Measurements from ENCODE around the gene FNBP1. TPM values are rescaled to one million over a fixed set of nuclear protein-coding genes. Genes with fewer than 3 reads are reported as not detected.
"Not testable (repeated sequence)": the region's sequence is repeated elsewhere in the genome, so short reads cannot be mapped to it uniquely, and the experiment has no call there.

FNBP1 gene
- total and polyA plus RNA-seq, 2 experiments from 2014 or later, result 19.5 to 21.0 TPM

DNA sequence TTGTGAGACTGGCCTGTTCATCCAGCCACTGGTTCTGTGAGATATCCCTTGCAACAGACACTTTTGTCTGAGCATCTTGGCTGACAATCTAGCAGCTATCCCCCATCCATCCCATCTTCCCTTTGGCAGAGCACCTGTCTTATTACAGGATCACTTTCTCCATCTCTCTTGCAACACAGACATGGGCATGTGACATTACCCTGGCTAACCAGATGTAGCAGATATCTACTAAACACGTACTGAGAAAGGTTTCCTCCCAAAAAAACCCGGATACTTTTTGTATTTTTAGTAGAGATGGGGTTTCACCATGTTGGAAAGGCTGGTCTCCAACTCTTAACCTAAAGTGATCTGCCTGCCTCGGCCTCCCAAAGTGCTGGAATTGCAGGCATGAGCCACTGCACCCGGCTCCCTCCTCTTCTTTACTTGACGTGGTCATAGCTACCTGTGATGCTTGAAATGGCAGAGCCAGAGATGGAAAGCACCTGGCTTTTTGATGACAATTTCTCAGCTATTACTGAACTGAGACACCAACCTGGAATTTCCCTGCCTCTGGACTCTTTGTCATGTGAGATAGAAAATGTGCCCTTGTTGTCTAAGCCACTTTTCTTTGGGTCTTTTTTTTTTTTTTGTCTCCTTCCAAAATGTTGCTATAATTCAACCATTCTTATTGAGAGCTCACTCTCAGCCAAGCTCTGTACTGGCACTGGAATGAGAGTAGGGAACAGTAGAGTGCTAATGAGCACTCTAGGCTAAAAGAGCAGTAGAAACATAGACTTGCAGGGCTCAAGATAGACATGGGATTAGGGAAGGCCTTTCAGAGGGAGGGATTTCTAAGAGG lies 32.6 kb downstream of the FNBP1 start:
- H3K27ac ChIP-seq, result no peak overlapping the region
- H3K79me2 ChIP-seq, result peaks cover 83% of the 10 kb centered on the region
- H2AFZ ChIP-seq, result no peak overlapping the region
- H3K27me3 ChIP-seq, result no peaks in the 10 kb centered on the region
- no peaks in the 10 kb centered on the region for H3K4me1 ChIP-seq (ENCODE audit: insufficient read depth)
- no peaks in the 10 kb centered on the region for H3K9me3 ChIP-seq (ENCODE audit: low read depth)
- H3K4me2 ChIP-seq, result no peak overlapping the region
- WGBS (ENCODE audit: low lambda C conversion rate, missing lambda C conversion rate), result 87% methylated on average over 5 of the region's 5 CpGs
- no peaks in the 10 kb centered on the region for H3K9me2 ChIP-seq (replicated peaks; ENCODE audit: insufficient read depth)
- TF ChIP-seq EZH2 (IDR thresholded peaks at IDR 0.05; ENCODE audit: borderline replicate concordance) (no peak), EZH2phosphoT487 (IDR thresholded peaks at IDR 0.05; ENCODE audit: low read depth, severe bottlenecking, unreplicated experiment) (no peak)
- TF ChIP-seq, protein P1, sequence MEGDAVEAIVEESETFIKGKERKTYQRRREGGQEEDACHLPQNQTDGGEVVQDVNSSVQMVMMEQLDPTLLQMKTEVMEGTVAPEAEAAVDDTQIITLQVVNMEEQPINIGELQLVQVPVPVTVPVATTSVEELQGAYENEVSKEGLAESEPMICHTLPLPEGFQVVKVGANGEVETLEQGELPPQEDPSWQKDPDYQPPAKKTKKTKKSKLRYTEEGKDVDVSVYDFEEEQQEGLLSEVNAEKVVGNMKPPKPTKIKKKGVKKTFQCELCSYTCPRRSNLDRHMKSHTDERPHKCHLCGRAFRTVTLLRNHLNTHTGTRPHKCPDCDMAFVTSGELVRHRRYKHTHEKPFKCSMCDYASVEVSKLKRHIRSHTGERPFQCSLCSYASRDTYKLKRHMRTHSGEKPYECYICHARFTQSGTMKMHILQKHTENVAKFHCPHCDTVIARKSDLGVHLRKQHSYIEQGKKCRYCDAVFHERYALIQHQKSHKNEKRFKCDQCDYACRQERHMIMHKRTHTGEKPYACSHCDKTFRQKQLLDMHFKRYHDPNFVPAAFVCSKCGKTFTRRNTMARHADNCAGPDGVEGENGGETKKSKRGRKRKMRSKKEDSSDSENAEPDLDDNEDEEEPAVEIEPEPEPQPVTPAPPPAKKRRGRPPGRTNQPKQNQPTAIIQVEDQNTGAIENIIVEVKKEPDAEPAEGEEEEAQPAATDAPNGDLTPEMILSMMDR (IDR thresholded peaks at IDR 0.05; ENCODE audit: poor library complexity), result no peak
- H3K4me3 ChIP-seq, result no peak overlapping the region
- no peaks in the 10 kb centered on the region for H3K36me3 ChIP-seq (replicated peaks; ENCODE audit: insufficient read depth, low read depth)
- DNase-seq (ENCODE audit: low spot score), result no peak
- no peaks in the 10 kb centered on the region for H4K20me1 ChIP-seq (ENCODE audit: insufficient read depth, poor library complexity, severe bottlenecking)

DNA sequence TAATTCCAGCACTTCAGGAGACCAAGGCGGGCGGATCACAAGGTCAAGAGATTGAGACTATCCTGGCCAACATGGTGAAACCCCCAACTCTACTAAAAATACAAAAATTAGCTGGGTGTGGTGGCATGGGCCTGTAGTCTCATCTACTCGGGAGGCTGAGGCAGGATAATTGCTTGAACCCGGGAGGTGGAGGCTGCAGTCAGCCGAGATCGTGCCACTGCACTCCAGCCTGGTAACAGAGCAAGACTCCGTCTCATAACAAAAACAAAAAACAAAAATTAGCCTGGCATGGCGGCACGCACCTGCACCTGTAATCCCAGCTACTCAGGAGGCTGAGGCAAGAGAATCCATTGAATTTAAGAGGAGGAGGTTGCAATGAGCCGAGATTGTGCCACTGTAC lies 33.4 kb downstream of the FNBP1 start:
- not testable (repeated sequence) for H3K36me3 ChIP-seq (replicated peaks; ENCODE audit: insufficient read depth, low read depth); H3K27ac ChIP-seq; DNase-seq (ENCODE audit: low spot score); H4K20me1 ChIP-seq (ENCODE audit: insufficient read depth, poor library complexity, severe bottlenecking); H3K4me3 ChIP-seq; H2AFZ ChIP-seq; H3K9me3 ChIP-seq (ENCODE audit: low read depth); H3K9me2 ChIP-seq (replicated peaks; ENCODE audit: insufficient read depth); H3K27me3 ChIP-seq; H3K4me2 ChIP-seq; H3K4me1 ChIP-seq (ENCODE audit: insufficient read depth)
- peaks cover 79% of the 10 kb centered on the region for H3K79me2 ChIP-seq
- 94% methylated on average over 10 of the region's 10 CpGs for WGBS (ENCODE audit: low lambda C conversion rate, missing lambda C conversion rate)

DNA sequence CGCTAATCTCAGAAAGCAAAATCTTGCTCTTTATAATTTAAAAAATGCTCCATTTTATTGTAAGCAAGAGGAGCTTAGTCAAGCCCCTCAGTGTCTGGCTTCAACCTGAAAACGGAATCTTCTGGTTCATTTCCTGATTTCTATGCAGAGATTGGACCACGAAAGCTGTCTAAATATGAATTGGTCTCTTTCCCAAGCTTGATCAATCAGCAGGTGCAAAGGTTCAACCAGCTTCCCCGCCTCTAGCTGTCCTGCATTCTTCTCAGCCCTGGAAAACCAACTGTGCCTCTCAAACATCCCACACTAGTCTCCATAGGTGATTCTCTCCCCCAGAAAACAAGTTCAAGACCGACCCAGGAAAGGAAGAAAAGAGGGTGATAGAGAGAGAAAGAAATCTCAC lies 34.5 kb downstream of the FNBP1 start:
- Histone ChIP-seq H3K9me3 (ENCODE audit: low read depth) (no peaks in the 10 kb centered on the region), H2AFZ (no peak overlapping the region), H3K79me2 (peaks cover 73% of the 10 kb centered on the region), H3K9me2 (replicated peaks; ENCODE audit: insufficient read depth) (no peaks in the 10 kb centered on the region), H3K4me3 (no peak overlapping the region), H3K36me3 (replicated peaks; ENCODE audit: insufficient read depth, low read depth) (no peaks in the 10 kb centered on the region), H3K27ac (no peak overlapping the region), H3K4me2 (no peak overlapping the region), H4K20me1 (ENCODE audit: insufficient read depth, poor library complexity, severe bottlenecking) (no peaks in the 10 kb centered on the region), H3K4me1 (ENCODE audit: insufficient read depth) (no peaks in the 10 kb centered on the region), H3K27me3 (no peaks in the 10 kb centered on the region)
- 89% methylated on average over 5 of the region's 5 CpGs for WGBS (ENCODE audit: low lambda C conversion rate, missing lambda C conversion rate)
- TF ChIP-seq EZH2phosphoT487 (IDR thresholded peaks at IDR 0.05; ENCODE audit: low read depth, severe bottlenecking, unreplicated experiment) (no peak), EZH2 (IDR thresholded peaks at IDR 0.05; ENCODE audit: borderline replicate concordance) (no peak)
- TF ChIP-seq, protein P1 (IDR thresholded peaks at IDR 0.05; ENCODE audit: poor library complexity), result no peak
- DNase-seq (ENCODE audit: low spot score), result no peak

DNA sequence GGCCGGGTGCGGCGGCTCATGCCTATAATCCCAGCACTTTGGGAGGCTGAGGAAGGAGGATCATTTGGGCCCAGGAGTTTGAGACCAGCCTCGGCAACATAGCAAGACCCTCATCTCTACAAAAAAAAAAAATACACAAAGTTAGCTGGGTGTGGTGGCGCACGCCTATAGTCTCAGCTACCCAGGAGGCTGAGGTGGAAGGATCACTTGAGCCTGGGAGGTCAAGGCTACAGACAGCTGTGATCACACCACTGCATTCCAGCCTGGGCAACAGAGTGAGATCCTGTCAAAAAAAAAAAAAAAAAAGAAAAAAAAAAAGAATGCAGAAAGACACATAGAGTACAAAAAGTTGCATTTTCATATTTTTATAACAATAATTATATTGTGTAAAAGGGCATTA lies 36.0 kb downstream of the FNBP1 start:
- not testable (repeated sequence) for H3K27ac ChIP-seq; H2AFZ ChIP-seq; H3K9me3 ChIP-seq (ENCODE audit: low read depth); H3K36me3 ChIP-seq (replicated peaks; ENCODE audit: insufficient read depth, low read depth); H3K4me3 ChIP-seq; H3K9me2 ChIP-seq (replicated peaks; ENCODE audit: insufficient read depth); H3K4me1 ChIP-seq (ENCODE audit: insufficient read depth); H4K20me1 ChIP-seq (ENCODE audit: insufficient read depth, poor library complexity, severe bottlenecking); DNase-seq (ENCODE audit: low spot score); H3K4me2 ChIP-seq; H3K27me3 ChIP-seq
- WGBS (ENCODE audit: low lambda C conversion rate, missing lambda C conversion rate), result 98% methylated on average over 6 of the region's 6 CpGs
- peaks cover 69% of the 10 kb centered on the region for H3K79me2 ChIP-seq

Measured in hepatocyte (in vitro differentiated cells).